Liver (tissue), 9 donors: ENCODE measurements around the gene CHMP4A. TPM values are rescaled to one million over a fixed set of nuclear protein-coding genes. Genes with fewer than 3 reads are reported as not detected.

Experiments
- DNase-seq: peaks from one replicate; pipeline ENCODE4 v3.0.0-alpha.2; 2017; ENCODE audit warnings: low spot score
- H3K27ac ChIP-seq, 2 donors: one replicate each; pipeline ENCODE4 v1.7.0; 2013; ENCODE audit warnings: inconsistent platforms in 2 of 2, low read length in 2 of 2, control low read depth in 1 of 2, low read depth in 1 of 2, mild to moderate bottlenecking in 1 of 2
- H3K27me3 ChIP-seq, 4 donors: one replicate each; pipeline versions ENCODE4 v1.6.1 to v1.7.0; 2013; ENCODE audit warnings: low read length in 3 of 4, inconsistent platforms in 1 of 4, mild to moderate bottlenecking in 1 of 4, moderate library complexity in 1 of 4; ENCODE audit not compliant: control insufficient read depth in 4 of 4, insufficient read depth in 4 of 4
- H3K36me3 ChIP-seq, 4 donors: one replicate each; pipeline versions ENCODE4 v1.6.1 to v1.7.0; 2013; ENCODE audit warnings: low read length in 3 of 4, mild to moderate bottlenecking in 3 of 4, low read depth in 1 of 4, moderate library complexity in 1 of 4; ENCODE audit not compliant: control insufficient read depth in 4 of 4, insufficient read depth in 3 of 4
- H3K4me1 ChIP-seq, 4 donors: one replicate each; pipeline versions ENCODE4 v1.6.1 to v1.7.0; 2013; ENCODE audit warnings: low read length in 3 of 4, mild to moderate bottlenecking in 3 of 4, moderate library complexity in 1 of 4; ENCODE audit not compliant: control insufficient read depth in 4 of 4, insufficient read depth in 4 of 4
- H3K4me3 ChIP-seq, 3 donors: one replicate each; pipeline versions ENCODE4 v1.6.1 to v1.7.0; 2013; ENCODE audit warnings: low read length in 3 of 3, control low read depth in 1 of 3, low read depth in 1 of 3, mild to moderate bottlenecking in 1 of 3
- H3K9ac ChIP-seq, 2 donors: one replicate each; pipeline ENCODE4 v1.7.0; 2013; ENCODE audit warnings: low read length in 2 of 2, mild to moderate bottlenecking in 2 of 2, moderate library complexity in 2 of 2, control low read depth in 1 of 2, low read depth in 1 of 2
- H3K9me3 ChIP-seq, 4 donors: one replicate each; pipeline versions ENCODE4 v1.6.1 to v1.7.0; 2013; ENCODE audit warnings: low read length in 3 of 4; ENCODE audit not compliant: control insufficient read depth in 4 of 4
- CTCF ChIP-seq: fragments of 150-350 bp; IDR thresholded peaks from 2 replicates; pipeline ENCODE4 v1.5.1; 2017; ENCODE audit warnings: improper control_type of control experiment, low read depth, low read length; ENCODE audit not compliant: missing input control
- EGR1 ChIP-seq, 2 donors: IDR thresholded peaks; 2 replicates each; pipeline ENCODE4 v1.6.1; 2016 to 2018; ENCODE audit warnings: antibody characterized with exemption in 2 of 2, low read depth in 2 of 2
- FOXA2 ChIP-seq: IDR thresholded peaks from 2 replicates; pipeline ENCODE4 v1.6.1; 2016; ENCODE audit warnings: antibody characterized with exemption
- GABPA ChIP-seq, 2 donors: IDR thresholded peaks in 1 of 2; conservative IDR thresholded peaks in 1 of 2; 2 replicates each; pipeline ENCODE4 v1.6.1; 2016; ENCODE audit warnings: antibody characterized with exemption in 2 of 2, mild to moderate bottlenecking in 1 of 2, moderate library complexity in 1 of 2
- HNF4A ChIP-seq, 2 donors: conservative IDR thresholded peaks; 2 replicates each; pipeline ENCODE4 v1.6.1; 2016; ENCODE audit warnings: antibody characterized with exemption in 2 of 2, mild to moderate bottlenecking in 2 of 2
- HNF4G ChIP-seq: IDR thresholded peaks from 2 replicates; pipeline ENCODE4 v1.6.1; 2016; ENCODE audit warnings: antibody characterized with exemption
- JUND ChIP-seq, 2 donors: IDR thresholded peaks; 2 replicates each; pipeline ENCODE4 v1.6.1; 2016; ENCODE audit warnings: antibody characterized with exemption in 2 of 2
- MAX ChIP-seq: IDR thresholded peaks from 2 replicates; pipeline ENCODE4 v1.6.1; 2016; ENCODE audit warnings: antibody characterized with exemption
- NR2F2 ChIP-seq: IDR thresholded peaks from 2 replicates; pipeline ENCODE4 v1.6.1; 2016; ENCODE audit warnings: antibody characterized with exemption
- RAD21 ChIP-seq, 2 donors: IDR thresholded peaks; 2 replicates each; pipeline ENCODE4 v1.6.1; 2016; ENCODE audit warnings: antibody characterized with exemption in 2 of 2, mild to moderate bottlenecking in 2 of 2
- REST ChIP-seq: IDR thresholded peaks from 2 replicates; pipeline ENCODE4 v1.6.1; 2016; ENCODE audit warnings: antibody characterized with exemption, mild to moderate bottlenecking
- RXRA ChIP-seq, 2 donors: IDR thresholded peaks; 2 replicates each; pipeline ENCODE4 v1.6.1; 2017 to 2018; ENCODE audit warnings: antibody characterized with exemption in 2 of 2, mild to moderate bottlenecking in 1 of 2
- SP1 ChIP-seq: IDR thresholded peaks from 2 replicates; pipeline ENCODE4 v1.6.1; 2018; ENCODE audit warnings: antibody characterized with exemption, mild to moderate bottlenecking
- TAF1 ChIP-seq: conservative IDR thresholded peaks from 2 replicates; pipeline ENCODE4 v1.6.1; 2016; ENCODE audit warnings: antibody characterized with exemption, mild to moderate bottlenecking
- YY1 ChIP-seq: IDR thresholded peaks from 2 replicates; pipeline ENCODE4 v1.6.1; 2016; ENCODE audit warnings: antibody characterized with exemption, mild to moderate bottlenecking
- ZBTB33 ChIP-seq: IDR thresholded peaks from 2 replicates; pipeline ENCODE4 v1.6.1; 2016; ENCODE audit warnings: antibody characterized with exemption
- WGBS: extraction: QIAGEN DNeasy Blood & Tissue Kit; methylation state at CpG from one replicate; pipeline ENCODE4 v1.1.7; 2013; 5-methylcytosine and 5-hydroxymethylcytosine counted together
- polyA plus RNA-seq, 2 donors: library from polyadenylated mRNA; stranded (reverse) in 1 of 2; unstranded in 1 of 2; fragments of 200-250 nt in 1 of 2; fragments of >200 nt in 1 of 2; fragmentation: Nextera tagmentation in 1 of 2; extraction: Ambion mirVana in 1 of 2; gene quantifications; one replicate each; pipeline versions ENCODE4 v1.2.1 to v1.2.3, GENCODE V29; 2013 to 2015
- total RNA-seq, 2 donors: library from RNA; depleted of rRNA; stranded (reverse); fragments of >200 nt; gene quantifications; one replicate each; pipeline ENCODE4 v1.2.3, GENCODE V29; 2014
- donor health status: healthy.
- donor health status: healthy.
- donor health status: healthy.
- donor health status: healthy.
- donor health status: healthy.

The CHMP4A gene
- total and polyA plus RNA-seq, 4 donors = 14.6 to 38.7 (median 28.0) TPM

- Histone ChIP-seq H3K4me3 (no peak overlapping the region), H3K36me3 (peaks cover 0 to 13% (median 1%) of the 10 kb centered on the region in 4 donors), H3K9ac (no peak overlapping the region), H3K4me1 (no peaks in the 10 kb centered on the region), H3K27ac (no peak overlapping the region), H3K27me3 (no peaks in the 10 kb centered on the region), H3K9me3 (no peaks in the 10 kb centered on the region)
- WGBS = 96% methylated on average over 12 of the region's 12 CpGs
- peak; percentile 71 for DNase-seq
- no peak for TF ChIP-seq CTCF
- no peak for TF ChIP-seq MAX
- no peak for TF ChIP-seq YY1
- no peak for TF ChIP-seq HNF4G
- no peak for TF ChIP-seq REST
- no peak for TF ChIP-seq HNF4A (conservative IDR thresholded peaks at IDR 0.05)
These were observed 42.8 kb upstream of the CHMP4A start for GRCh38 chr14:24255931-24256711.

- no peak overlapping the region for H3K9ac ChIP-seq
- no peak overlapping the region for H3K4me3 ChIP-seq
- H3K27ac ChIP-seq = no peak overlapping the region
- no peaks in the 10 kb centered on the region for H3K9me3 ChIP-seq
- no peaks in the 10 kb centered on the region for H3K27me3 ChIP-seq
- DNase-seq = no peak
- no peaks in the 10 kb centered on the region for H3K4me1 ChIP-seq
- 96% methylated on average over 8 of the region's 8 CpGs for WGBS
- peaks cover 0 to 11% (median 1%) of the 10 kb centered on the region in 4 donors for H3K36me3 ChIP-seq
- no peak for TF ChIP-seq RAD21 (IDR thresholded peaks at IDR 0.05)
- TF ChIP-seq CTCF = no peak
- no peak for TF ChIP-seq ZBTB33
- no peak for TF ChIP-seq JUND (IDR thresholded peaks at IDR 0.05)
- no peak for TF ChIP-seq HNF4G
- no peak for TF ChIP-seq SP1
- TF ChIP-seq FOXA2 = no peak
- no peak for TF ChIP-seq GABPA (IDR thresholded peaks at IDR 0.05 in 1 of 2, conservative IDR thresholded peaks at IDR 0.05 in 1 of 2)
- TF ChIP-seq REST = no peak
- TF ChIP-seq TAF1 = no peak
- no peak for TF ChIP-seq RXRA (IDR thresholded peaks at IDR 0.05)
- no peak for TF ChIP-seq YY1
- TF ChIP-seq MAX = no peak
- TF ChIP-seq NR2F2 = no peak
- no peak for TF ChIP-seq EGR1 (IDR thresholded peaks at IDR 0.05; ENCODE audit: low read depth in 2 of 2)
These were observed 42.1 kb upstream of the CHMP4A start for GRCh38 chr14:24255438-24255837.
